Right forelimb (tissue), 1 donor: Measurements from ENCODE around the gene CDC42BPA.
"Not testable (repeated sequence)": the region's sequence is repeated elsewhere in the genome, so short reads cannot be mapped to it uniquely, and the experiment has no call there.

Source experiments
- DNase-seq: peaks from one replicate; pipeline ENCODE4 v3.0.0-alpha.2; 2018

Gene CDC42BPA

DNA sequence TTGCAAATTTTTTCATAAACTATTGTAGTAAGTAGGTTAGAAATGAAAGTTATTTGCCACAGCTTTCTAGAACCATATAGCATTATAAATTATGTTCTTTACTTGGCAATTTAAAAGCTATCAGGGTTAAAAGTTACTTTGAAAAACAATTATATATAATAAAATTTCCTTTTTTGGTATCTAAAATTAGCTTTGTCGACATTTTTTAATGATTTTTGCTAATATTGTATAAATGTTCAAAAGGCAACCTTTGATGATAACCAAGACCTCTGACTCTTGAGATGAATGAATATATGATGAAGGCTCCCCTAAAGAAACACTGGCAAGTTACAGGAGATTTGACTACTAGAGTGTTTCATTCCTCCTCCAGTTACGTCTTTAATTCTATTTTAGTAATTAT lies 121.2 kb downstream of the CDC42BPA start:
- no peak for DNase-seq

DNA sequence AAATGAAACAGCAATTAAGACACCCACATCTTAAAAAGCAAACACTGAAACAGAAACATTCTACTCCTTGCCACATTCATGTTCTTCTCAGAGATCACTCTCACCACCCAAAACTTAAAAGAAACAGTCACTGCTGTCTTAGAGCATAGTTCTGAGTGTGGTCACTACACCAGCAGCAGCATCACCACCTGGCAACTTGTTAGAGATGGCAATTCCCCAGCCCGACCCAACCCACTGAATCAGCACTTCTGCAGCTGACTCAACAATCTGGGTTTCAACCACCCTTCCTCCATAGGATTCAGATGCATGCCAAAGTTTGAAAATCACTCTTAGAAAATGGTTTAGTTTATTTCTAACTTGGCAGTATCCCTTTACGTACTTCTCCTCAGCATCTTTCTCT lies 126.1 kb downstream of the CDC42BPA start:
- peak; percentile 58 for DNase-seq

DNA sequence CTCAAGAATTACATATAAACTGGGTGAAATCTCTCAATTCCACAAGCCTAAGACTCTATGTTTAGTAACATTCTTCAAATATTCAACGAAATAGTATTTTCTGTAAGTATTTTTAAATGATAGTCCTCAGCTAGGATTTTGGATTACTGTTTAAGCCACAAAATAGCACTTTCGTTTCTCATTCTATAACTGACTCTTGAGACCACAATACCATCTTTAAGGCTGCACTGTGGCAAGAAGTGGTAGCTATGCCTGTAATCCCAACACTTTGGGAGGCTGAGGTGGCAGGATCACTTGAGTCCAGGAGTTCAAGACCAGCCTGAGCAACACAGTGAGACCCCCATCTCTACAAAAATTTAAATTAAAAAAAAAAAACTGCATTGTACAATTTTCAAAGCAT lies 126.7 kb downstream of the CDC42BPA start:
- no peak for DNase-seq

DNA sequence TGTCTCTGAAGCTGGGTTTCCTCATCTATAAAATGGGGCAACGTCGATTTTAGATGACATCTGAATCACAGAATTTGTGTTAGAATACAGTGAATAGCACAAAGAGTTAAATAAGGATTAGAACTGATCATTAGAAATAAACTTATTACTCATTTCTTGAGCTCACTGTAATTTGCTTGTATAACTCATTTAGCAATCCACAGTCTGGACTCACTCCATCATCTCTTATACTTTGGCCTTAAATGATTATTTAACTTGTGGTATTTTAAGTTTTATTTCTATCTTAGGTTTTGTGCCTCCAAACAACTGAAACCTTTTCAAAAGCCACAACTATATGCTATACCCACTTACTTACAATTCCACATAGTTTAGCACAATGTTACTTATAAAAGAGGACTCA lies 128.0 kb downstream of the CDC42BPA start:
- DNase-seq = no peak

DNA sequence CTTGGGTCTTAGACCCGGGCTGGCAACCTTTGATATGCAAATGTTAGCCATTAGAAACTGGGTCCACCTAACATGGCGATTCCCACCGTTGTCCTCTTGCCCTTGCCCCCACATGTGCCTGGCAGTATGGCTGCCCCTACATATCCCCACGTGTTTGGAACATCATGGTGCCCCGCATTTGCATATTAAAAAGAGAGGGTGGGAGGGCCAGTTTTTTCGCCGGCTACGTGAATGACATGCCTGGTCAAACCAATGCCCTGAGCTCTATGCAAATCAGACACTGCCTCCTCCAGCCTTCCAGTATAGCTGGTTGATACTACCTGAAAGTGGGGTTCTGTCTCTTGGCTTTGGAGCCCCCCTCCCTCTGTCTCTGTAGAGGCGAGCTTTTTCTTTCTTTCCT lies 133.0 kb downstream of the CDC42BPA start:
- no peak for DNase-seq

DNA sequence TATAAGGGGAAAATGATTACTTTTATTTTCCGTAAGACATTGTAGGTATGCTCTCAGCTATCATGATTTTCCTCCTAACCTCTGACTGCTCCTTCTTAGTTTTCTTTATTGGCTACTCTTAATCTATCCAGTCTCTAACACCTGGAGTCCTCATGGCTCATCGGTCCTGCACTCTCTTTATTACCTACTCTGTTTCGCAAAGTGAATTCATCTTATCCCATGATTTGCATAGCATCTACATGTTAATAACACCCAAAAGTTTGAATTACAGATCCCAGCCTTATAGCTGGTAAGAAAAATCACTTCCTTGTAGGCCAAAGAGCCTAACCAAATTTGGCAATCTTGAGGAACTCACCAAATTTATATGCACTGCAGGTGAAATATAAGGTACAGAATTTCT lies 136.3 kb downstream of the CDC42BPA start:
- DNase-seq = no peak

DNA sequence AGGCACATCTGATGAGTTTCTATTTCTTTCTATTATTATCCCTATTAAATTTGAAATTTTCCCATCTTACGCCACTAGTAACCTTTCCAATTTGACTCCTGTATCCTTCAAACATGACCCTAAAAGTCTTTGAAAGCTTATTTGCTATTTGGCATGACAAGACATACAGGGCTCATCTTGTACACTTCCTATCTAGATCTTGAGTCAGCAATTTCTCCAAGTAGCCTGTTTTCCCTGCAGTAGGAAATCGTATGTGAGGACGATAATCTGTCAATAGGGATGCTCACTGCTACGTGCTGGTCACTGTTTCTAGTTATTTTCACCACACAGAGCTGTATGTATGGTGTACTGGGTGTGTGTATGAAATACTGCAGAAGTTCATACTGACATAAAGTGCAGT lies 142.7 kb downstream of the CDC42BPA start:
- no peak for DNase-seq

DNA sequence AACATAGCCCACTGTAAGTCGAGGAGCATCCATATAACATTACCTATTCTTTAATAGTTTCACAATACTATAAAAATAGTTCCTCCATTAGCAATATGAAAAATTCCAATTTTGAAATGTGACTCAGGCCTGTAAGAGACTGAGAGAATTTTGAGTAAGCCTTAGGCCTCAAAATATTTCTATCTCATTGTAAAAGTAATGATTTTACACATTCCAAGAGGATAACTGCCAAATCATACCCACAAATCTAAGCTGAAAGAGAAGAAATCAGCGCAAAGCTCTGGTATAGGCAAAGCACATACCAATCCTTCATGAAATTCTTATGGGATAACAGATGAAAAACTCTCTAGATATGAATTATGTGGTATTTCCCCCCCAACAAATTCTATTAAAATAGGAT lies 144.1 kb downstream of the CDC42BPA start:
- no peak for DNase-seq

DNA sequence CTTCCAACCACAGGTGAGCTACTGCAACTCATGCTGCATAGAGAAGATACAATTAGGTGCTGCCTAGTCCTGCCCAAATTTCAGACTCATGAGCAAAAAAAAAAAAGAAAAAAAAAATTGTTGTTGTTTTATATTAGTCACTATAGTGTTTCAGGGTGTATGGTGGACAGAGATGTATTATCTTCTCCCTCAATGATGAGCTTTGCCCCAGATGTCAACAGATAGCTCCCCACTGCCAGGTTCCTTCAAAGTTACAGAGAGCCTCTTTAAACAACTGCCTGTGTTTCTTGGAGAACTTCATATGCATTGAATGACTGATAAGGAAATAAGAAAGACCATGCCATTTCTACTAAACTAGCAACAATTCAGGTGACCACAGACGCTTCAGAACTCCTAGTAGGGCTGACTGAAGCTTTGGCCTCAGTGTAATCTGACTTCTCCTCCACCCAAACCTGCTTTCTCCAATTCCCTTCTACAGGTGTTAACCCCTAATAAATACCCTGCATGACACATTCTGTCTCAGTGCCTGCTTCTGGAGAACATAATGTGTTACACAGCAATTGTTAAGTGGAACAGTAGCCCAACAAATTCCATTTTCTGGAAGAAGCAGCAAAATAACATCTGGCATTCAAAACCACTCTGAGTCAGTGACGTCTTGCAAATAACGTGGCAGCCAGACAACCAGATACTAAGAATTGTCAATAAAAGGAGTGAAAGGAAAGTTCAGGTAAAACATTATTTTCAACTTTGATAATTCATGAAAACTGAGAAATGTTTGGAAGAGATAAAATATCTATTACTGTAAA lies 147.7 kb downstream of the CDC42BPA start:
- no peak for DNase-seq

DNA sequence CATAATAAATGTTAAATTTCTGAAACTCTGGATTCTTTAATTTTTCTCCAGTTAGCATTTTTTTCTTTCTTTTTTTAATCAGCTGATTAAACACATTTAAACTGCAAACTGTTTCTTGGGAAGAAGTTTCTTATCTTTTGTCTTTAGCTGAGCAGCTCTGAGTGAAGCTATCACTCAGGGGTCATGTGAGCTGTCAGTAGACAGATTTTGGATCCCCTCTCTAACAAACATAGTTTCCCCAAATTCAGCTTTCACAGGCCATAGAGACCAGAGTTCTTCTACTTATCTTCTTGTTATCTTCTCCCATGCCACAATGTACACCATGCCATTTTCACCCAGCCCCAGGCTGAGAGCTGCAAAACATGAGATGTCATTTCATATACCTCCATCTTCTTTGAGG lies 148.9 kb downstream of the CDC42BPA start:
- DNase-seq = no peak

DNA sequence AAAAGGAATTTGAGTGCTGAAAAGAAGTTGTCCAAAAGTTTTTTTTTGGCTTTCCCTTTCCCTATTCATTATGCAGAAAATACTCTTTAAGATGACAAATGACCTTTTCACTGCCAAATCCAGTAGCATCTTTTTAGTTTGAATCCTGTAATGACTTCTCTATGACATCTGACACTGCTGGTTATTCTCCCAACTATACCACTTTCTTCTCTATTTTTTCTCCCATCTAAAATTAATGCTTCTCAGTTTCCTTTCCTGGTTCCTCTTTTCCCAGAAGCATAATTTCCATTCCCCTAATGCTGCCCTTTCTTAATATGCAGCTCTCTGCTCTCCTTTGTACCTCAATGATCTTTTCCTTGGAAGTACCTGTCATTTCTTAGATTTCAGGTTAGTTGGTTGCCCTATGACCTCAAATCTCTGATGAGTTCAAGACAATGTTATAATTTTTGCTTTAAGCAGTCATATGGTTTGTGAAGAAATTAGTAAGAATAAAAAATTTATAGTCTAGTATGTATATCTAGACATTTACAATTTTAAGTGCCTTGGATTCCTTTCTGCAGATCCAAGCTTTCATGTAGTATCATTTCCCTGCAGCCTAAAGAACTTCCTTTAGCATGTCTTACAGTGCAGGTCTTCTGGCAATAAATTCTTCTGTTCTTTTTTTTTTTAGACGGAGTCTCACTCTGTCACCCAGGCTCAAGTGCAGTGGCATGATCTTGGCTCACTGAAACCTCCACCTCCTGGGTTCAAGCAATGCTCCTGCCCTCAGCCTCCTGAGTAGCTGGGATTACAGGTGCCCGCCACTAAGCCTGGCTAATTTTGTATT lies 150.8 kb downstream of the CDC42BPA start:
- no peak for DNase-seq

DNA sequence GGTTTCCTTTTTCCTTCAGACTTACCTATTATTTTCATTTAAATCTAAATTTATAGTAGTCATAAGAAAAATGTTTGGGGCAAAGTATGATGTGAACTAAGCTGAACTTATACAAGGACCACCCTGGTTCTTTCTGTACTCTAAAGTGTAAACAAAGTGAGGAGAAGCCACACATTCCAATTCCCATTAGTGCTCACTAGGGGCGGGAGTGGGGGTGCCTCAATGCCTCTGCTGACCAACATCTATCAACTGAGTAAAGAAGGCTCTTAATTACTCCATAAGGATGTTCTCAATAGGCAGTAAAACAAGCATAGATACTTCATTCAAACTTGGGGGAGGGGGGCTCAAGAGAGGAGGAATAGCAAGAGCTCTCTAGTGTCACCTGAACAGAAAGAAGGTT lies 151.7 kb downstream of the CDC42BPA start:
- no peak for DNase-seq

DNA sequence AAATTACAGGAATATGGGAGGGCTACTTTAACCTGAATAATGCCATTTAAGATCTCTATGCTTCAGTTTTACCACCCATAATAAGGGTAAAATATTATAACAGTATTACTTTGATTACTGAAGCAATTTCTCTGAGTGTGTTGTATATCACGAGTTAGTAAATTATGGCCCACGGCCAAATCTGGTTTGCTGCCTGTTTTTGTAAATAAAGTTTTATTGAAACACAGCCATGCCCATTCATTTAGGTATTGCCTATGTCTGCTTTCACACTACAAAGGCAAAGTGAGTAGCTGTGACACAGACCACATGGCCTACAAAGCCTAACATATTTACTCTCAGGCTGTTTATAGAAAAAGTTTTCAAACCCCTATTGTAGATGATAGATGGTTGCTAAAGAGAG lies 156.8 kb downstream of the CDC42BPA start:
- DNase-seq = no peak

DNA sequence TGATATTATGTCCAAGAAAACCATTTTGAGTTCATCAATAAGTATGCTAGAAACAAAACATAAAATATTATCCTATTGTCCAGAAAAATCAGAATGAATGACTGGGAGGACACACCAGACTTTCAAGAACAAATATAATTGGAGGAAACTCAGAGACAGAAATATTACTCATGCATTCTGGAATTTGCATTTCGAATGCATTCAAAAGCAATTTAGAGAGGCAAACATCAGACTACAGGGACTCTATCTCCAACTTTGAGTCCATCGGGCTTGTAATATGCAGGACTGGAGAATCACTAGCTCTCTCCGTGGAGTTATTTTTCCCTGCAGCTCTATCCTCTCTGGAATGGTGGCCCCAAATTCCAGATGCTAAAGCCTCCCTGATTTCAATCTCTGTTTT lies 161.8 kb downstream of the CDC42BPA start:
- DNase-seq = no peak

DNA sequence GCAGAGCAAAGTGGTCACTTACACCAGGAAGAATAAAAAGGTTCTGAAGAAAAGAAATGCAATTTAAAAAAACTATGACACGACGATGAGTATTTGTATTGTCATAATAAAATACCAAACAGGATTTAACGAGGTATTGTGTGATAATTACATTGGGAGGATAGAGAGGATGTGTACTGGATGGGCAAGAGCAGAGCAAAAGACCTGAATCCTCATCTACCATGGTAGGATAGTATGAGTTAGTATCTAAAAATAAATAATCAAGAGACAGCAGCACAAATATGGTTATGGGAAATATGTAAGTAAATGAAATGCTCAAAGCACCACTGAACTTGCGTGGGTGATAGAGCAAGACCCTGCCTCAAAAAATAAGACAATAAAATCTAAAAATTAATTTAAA lies 162.6 kb downstream of the CDC42BPA start:
- no peak for DNase-seq

DNA sequence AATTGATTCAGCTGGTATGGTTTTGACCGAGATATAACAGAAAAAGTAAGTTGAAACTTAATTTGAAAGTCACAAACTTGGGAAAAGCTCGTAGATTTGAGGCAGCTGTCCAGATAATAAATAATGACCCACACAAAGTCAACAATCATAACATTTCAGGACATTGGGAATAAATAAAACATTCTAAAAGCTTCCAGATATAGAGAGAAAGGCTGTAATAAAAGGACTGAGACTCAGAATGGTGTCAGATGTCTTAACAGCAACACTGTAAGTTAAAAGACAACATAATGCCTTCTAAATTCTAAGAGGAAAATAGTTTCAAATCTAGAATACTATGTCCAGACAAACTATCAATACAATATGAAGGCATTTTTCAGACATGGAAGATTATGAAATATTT lies 163.3 kb downstream of the CDC42BPA start:
- no peak for DNase-seq

DNA sequence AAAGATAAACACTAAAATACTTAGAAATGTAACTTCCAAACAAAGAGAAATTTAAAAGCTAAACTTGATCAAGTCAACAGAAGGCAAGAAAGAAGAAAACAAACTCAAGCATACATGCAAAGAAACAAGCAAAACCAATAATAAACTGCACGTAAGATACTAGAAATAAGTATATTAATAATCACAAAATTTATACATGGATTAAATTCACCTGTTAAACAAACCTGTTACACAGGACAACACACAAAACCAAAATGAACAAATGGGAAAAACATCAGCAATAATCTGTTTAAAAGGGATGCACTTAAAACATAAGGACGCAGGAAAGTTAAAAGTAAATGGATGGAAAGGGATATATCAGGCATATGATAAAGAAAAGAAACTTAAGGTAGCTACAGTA lies 165.8 kb downstream of the CDC42BPA start:
- DNase-seq = no peak

DNA sequence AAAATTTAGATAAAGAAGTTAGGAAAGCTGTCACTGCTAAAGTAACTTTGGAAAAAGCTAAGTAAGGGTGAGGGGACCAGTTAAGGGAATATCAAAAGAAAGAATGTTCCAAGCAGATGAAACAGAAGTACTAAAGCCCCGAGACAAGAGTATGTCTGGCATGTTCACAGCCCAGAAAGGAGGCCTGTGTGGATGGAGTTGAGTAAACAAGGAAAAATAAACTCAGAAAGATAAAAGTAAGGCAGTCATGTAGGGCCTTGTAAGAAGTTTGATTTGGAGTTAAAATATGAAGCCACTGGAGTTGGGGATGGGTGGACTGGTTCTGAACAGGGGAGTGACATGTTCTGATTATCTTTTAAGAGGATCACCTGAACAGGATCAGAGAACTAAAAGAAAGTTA lies 177.9 kb downstream of the CDC42BPA start:
- DNase-seq = no peak

DNA sequence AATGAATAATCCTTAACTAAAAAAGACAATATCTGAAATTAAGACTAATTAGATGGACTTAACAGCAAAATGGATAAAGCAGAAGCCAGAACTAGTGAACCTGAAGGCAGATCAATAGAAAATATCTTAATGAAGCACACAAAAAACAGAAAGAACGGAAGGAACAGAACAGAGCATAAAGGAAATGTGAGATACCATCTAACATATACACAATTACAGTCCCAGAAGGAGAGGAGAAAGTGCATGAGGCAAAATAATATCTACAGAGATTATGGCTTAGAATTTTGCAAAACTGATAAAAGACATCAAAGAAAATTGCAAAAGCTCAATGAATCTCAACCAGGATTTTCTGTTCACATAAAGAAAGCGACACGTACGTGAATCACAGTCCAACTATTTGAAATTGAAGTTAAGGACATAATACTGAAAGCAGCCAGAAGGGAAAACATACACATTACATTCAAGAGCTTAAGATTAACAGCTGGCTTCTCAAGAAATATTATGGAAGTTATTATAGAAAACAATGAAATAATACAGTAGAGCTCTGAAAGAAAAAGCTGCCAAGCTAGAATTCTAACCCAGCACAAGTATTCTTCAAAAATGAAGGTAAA lies 182.0 kb downstream of the CDC42BPA start:
- no peak for DNase-seq

DNA sequence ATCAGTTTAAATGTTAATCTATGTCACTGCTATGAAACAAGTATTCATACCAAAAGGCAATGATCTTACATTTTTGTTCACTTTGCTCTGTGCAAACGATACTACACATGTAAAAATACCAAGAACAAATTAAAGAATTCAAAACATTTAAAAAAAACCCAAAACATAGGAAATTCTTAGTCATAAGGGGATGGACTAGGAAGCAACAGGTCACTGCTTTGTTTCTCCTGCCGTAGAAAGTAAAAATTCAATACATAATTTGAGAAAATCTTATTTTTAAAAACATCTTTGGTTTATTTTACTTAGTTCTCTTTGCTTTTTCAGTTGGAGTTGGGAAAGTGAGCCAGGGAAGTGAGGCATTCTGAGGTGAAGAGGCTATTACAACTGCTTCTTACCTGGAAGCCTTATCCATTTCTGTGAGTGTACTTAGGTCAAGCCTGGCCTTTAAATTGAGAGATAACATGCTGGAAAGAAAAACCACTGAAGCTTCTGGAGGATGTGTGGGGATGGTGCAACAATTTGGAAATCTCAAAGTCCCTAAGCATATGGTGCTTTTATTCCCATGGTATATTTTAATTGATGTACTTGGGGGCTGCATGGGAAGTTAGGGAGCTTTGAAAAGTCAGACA lies 183.5 kb downstream of the CDC42BPA start:
- DNase-seq = no peak

DNA sequence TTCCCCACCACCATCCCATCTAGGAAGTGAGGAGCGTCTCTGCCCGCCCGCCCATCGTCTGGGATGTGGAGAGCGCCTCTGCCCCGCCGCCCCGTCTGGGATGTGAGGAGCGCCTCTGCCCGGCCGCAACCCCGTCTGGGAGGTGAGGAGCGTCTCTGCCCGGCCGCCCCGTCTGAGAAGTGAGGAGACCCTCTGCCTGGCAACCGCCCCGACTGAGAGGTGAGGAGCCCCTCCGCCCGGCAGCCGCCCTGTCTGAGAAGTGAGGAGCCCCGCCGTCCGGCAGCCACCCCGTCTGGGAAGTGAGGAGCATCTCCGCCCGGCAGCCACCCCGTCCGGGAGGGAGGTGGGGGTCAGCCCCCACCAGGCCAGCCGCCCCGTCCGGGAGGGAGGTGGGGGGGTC lies 185.6 kb downstream of the CDC42BPA start:
- DNase-seq = not testable (repeated sequence)

DNA sequence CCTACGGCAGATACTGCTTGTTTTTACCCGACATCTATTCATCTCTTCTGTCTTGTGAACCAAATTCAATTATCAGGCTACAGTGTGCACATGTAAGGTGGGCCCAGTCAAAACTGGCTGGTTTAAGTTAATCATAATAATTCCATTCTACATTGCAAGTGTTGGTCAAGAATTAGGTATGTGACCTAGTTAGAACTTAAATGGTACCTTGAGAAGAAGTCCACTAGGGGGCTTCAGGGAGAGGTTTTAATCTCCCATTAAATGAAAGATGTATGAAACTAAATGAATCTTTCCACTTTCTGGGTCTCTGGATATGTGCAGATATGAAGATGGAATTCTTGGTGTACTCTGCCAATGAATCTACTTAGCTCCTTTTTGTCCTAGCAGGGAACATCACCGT lies 187.1 kb downstream of the CDC42BPA start:
- no peak for DNase-seq

DNA sequence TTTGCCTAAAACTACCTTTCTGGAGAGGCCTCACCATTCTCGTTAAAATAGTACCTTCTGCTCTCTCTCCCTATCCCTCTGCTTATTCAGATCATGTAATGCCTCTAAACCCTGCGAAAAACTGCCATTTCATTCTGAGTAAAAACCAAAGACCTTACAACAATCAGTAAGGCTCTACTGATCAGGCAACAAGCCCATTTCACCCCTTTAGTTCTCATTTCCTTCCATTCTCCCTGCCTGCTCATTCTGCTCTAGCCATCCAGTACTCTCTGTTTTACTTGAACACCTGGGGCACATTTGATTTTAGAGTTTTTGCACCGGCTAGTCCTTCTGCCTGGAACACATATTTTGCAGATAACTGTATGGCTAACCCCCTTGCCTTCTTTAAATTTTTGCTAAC lies 190.4 kb downstream of the CDC42BPA start:
- DNase-seq = no peak
